BE2C (cell line): ENCODE results near the gene PPP1R13L.

Source experiments
- DNase-seq: peaks from one replicate; pipeline ENCODE4 v3.0.0-alpha.2; 2020
- H3K27me3 ChIP-seq: fragments of 250-450 bp; sonication (Bioruptor Pico); 2 replicates; pipeline ENCODE4 v1.5.1; 2020; ENCODE audit warnings: mild to moderate bottlenecking
- H3K36me3 ChIP-seq: fragments of 250-450 bp; sonication (Bioruptor Pico); 2 replicates; pipeline ENCODE4 v1.5.1; 2020; ENCODE audit warnings: mild to moderate bottlenecking
- H3K4me1 ChIP-seq: fragments of 250-450 bp; sonication (Bioruptor Pico); 2 replicates; pipeline ENCODE4 v1.5.1; 2020
- H3K4me3 ChIP-seq: 2 replicates; pipeline ENCODE4 v1.5.1; 2011; ENCODE audit warnings: low read depth, low read length
- H3K9me3 ChIP-seq: fragments of 250-450 bp; sonication (Bioruptor Pico); 2 replicates; pipeline ENCODE4 v1.5.1; 2020
- TF ChIP-seq, protein P1 (sequence below): IDR thresholded peaks from 2 replicates; pipeline ENCODE4 v1.5.1; 2012; ENCODE audit warnings: mild to moderate bottlenecking, low read depth, low read length

The PPP1R13L gene

DNA sequence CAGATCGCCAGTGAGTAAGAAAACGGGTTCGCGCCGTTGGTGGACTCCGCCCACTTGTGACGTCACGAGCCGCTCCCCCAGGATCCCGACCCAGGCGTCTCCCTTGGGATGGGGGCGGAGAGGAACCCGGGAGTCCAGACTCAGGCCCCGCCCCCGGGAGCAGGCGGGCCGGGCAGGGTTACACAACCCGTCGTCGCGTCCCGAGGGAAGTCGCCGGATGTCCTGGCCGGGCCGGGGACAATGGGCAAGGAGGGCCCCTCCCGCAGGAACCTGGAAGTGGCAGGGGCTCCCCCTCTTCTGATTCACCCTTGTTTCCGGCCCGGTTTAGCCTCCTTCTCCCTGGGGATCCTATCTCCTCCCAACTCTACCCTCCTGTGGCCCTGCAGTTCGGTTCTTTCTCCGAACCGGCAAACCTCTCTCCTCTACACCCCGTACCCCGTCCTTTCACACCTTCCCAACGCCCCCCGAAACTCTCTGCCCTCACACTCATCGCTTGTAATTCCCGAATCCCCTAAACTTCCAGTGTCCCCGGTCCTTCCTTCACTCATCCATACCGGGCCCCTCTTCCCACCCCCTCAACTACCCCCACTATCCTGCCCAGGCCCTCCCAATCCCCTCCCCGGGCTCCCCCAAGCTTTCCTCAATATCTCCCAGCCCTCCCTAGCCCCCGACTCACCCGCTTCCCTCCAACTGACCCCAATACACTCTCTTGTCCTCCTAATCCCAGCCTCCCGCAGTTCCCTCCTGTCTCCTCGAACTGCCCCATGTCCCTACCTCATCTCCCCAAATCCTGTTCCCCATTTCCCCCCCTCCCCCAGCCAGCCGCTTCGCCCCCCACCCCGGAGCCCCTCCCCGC, 38.8 kb upstream of the PPP1R13L start:
- Histone ChIP-seq H3K4me1 (0 out of 2 replicates have a peak, but pooled peaks cover 2% of the 10 kb centered on the region), H3K9me3 (no peaks in the 10 kb centered on the region), H3K4me3 (peak overlapping the region; percentile 72), H3K36me3 (no peaks in the 10 kb centered on the region), H3K27me3 (no peaks in the 10 kb centered on the region)
- DNase-seq = peak; percentile 99
- TF ChIP-seq, protein P1, sequence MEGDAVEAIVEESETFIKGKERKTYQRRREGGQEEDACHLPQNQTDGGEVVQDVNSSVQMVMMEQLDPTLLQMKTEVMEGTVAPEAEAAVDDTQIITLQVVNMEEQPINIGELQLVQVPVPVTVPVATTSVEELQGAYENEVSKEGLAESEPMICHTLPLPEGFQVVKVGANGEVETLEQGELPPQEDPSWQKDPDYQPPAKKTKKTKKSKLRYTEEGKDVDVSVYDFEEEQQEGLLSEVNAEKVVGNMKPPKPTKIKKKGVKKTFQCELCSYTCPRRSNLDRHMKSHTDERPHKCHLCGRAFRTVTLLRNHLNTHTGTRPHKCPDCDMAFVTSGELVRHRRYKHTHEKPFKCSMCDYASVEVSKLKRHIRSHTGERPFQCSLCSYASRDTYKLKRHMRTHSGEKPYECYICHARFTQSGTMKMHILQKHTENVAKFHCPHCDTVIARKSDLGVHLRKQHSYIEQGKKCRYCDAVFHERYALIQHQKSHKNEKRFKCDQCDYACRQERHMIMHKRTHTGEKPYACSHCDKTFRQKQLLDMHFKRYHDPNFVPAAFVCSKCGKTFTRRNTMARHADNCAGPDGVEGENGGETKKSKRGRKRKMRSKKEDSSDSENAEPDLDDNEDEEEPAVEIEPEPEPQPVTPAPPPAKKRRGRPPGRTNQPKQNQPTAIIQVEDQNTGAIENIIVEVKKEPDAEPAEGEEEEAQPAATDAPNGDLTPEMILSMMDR = no peak

DNA sequence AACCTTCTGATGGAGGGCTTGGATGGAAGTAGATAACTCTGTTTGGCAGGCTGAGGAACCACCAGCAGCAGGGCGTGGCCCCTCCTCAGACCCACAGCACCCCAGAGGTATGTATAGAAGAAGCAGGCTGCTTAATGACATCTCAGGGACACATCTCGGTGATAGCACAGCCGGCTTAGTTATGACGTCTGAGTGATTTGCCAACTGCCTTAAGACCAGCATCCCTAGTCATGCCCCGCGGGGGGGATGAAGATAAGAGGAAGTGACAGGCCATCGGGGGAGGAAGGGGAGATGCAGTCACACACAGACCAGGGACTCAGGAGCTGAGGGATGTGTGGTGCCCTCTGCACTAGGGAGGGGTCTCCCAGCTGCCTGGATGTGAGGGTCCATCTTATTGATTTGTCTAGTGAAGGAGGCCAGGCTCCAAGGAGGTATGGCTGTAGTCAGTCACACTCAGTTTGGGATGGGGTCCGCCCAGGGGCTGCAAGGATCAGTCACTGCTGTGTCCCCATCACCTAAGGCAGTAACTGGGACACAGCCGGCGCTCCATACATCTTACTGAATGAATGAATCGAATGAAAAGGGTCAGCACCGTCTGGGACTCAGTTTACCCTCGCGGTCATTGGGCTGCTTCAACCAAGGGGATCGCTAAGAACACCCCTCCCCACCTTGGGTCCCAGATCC, 38.1 kb upstream of the PPP1R13L start:
- no peaks in the 10 kb centered on the region for H3K27me3 ChIP-seq
- H3K4me3 ChIP-seq = peak overlapping the region; percentile 72
- peak; percentile 63 for DNase-seq
- H3K4me1 ChIP-seq = 0 out of 2 replicates have a peak, but pooled peaks cover 2% of the 10 kb centered on the region
- no peaks in the 10 kb centered on the region for H3K9me3 ChIP-seq
- TF ChIP-seq, protein P1 = no peak
- H3K36me3 ChIP-seq = no peaks in the 10 kb centered on the region

DNA sequence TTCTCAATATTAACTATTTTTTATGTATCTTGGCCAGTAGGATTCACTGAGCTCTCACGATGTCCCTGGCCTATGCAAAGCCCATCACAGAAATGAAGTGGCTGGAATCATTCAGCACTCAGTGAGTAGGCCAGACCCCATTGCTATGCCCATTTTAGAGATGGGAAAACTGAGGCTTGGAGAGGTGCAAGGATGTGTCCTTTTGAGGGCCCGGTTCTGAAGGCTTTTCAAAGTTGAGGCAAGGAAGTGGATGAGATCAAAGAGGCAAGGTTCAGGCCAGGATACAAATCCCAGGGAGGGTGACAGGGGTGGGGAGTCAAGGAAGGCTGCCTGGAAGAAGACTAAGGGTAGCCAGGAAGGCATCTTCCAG, 37.5 kb upstream of the PPP1R13L start:
- TF ChIP-seq, protein P1 = no peak
- Histone ChIP-seq H3K27me3 (no peaks in the 10 kb centered on the region), H3K4me1 (0 out of 2 replicates have a peak, but pooled peaks cover 2% of the 10 kb centered on the region), H3K9me3 (no peaks in the 10 kb centered on the region), H3K4me3 (no peak overlapping the region), H3K36me3 (no peaks in the 10 kb centered on the region)
- no peak for DNase-seq

DNA sequence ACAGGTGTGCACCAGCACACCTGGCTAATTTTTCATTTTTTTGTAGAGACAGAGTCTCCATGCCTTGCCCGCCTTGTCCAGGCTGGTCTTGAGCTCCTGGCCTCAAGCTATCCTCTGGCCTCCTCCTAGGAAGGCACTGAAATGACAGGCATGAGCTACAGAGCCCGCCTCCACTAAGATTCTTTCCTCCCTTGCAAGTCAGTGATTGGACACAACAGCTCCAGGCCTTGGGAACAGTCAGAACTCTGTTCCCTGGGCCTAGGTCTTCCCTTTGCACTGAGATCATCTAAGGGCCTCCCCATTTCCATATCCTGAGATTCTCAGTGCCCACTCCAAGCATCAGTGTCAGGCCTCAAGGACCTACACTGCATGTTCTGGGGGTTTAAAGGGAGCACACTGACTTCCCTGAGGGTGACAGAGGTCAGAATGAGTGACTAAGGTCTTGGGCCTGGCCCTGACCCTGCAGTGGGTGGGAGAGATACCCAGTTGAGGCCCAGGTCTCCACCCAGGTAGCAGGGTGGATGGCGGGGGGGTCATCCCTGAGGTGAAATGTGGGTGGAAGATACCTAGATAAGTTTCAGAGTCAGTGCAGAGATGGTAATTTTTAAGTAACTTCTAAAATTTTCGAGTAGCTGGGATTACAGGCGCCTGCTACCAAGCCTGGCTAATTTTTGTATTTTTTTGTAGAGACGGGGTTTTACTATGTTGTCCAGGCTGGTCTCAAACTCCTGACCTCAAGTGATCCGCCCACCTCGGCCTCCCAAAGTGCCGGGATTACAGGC, 36.2 kb upstream of the PPP1R13L start:
- TF ChIP-seq, protein P1 = no peak
- Histone ChIP-seq H3K36me3 (no peaks in the 10 kb centered on the region), H3K9me3 (no peaks in the 10 kb centered on the region), H3K4me1 (0 out of 2 replicates have a peak, but pooled peaks cover 2% of the 10 kb centered on the region), H3K27me3 (no peaks in the 10 kb centered on the region), H3K4me3 (no peak overlapping the region)
- peak; percentile 37 for DNase-seq

DNA sequence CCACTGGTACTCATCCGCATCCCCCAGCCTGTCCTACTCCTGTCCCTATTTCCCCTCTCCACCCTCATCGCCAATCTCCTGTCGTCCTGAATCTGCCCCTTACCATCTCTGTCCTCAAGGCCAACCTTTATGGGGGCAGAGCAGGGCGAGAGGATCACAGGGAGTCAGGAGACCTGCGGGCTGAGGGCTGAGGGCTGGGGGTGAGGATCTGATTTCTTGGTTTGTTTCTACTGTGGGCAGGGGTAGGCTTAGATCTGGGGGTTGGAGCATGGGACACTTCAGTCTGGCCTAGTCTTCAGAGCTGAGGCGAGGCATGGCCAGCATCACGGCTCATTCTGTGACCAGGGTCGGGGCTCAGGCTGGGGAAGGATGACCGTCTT, 35.4 kb upstream of the PPP1R13L start:
- H3K4me1 ChIP-seq = 0 out of 2 replicates have a peak, but pooled peaks cover 2% of the 10 kb centered on the region
- H3K36me3 ChIP-seq = no peaks in the 10 kb centered on the region
- DNase-seq = no peak
- TF ChIP-seq, protein P1 = no peak
- H3K9me3 ChIP-seq = no peaks in the 10 kb centered on the region
- peak overlapping the region; percentile 55 for H3K4me3 ChIP-seq
- H3K27me3 ChIP-seq = no peaks in the 10 kb centered on the region
